OCI-LY1 (cell line): Measurements from ENCODE around the gene PSMD1.

ENCODE experiments used
- CTCF ChIP-seq: fragments of 200-600 bp; sonication (generic), shearing (Covaris generic); IDR thresholded peaks from 2 replicates; pipeline ENCODE4 v1.5.1; 2017; ENCODE audit warnings: mild to moderate bottlenecking, antibody characterized with exemption, low read length, moderate library complexity, mixed read lengths
- EZH2 ChIP-seq: fragments of 200-600 bp; sonication (generic), shearing (Covaris generic); IDR thresholded peaks from 2 replicates; pipeline ENCODE4 v1.8.0; 2017; ENCODE audit warnings: borderline replicate concordance, mixed run types, mild to moderate bottlenecking, antibody characterized with exemption, low read length, moderate library complexity, mixed read lengths

DNA sequence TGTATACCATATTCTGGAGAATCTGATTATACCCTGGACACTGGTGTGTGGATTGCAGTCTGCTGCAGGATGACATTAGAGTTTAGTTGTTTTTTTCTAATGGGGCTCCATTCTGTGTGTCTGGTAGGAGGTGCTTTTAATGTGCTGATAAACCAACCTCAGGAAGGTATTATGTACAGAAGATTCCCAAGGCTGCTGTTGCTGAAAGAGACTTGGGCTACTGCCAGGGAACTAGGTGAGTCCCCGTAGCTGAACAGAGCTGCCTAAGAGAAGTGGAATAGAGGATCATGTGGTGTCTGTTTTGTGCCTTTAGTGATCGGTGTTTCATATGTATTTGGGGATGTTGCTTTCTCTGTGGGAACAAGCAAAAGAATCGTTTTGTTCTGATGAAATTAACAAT lies 44.2 kb upstream of the PSMD1 start:
- TF ChIP-seq CTCF (no peak), EZH2 (no peak)
